Hepatocyte (in vitro differentiated cells): ENCODE data around the gene EXOC2.

Source experiments
- CTCF ChIP-seq: fragments of 200-600 bp; sonication (generic); IDR thresholded peaks from 2 replicates; pipeline ENCODE4 v1.5.1; 2016; ENCODE audit warnings: antibody characterized with exemption, mild to moderate bottlenecking; ENCODE audit not compliant: poor library complexity
- EZH2 ChIP-seq: fragments of 200-600 bp; sonication (generic); IDR thresholded peaks from 2 replicates; pipeline ENCODE4 v1.6.1; 2016; ENCODE audit warnings: antibody characterized with exemption, mild to moderate bottlenecking, borderline replicate concordance

- no peak for TF ChIP-seq CTCF
- no peak for TF ChIP-seq EZH2
Measured at GRCh38 chr6:711925-712324, 19.0 kb upstream of the EXOC2 start.
